Lower lobe of right lung (tissue), 2 donors: ENCODE measurements around the gene MYH16. TPM values are rescaled to one million over a fixed set of nuclear protein-coding genes. Genes with fewer than 3 reads are reported as not detected.
"Not testable (repeated sequence)": the region's sequence is repeated elsewhere in the genome, so short reads cannot be mapped to it uniquely, and the experiment has no call there.

ENCODE experiments used
- ATAC-seq, 2 donors: fragments of 200-7000 bp; cut with Tn5 transposase; one replicate each; pipeline ENCODE4 v1.9.1; 2020 to 2022; ENCODE audit warnings: mild to moderate bottlenecking in 2 of 2, moderate library complexity in 2 of 2
- DNase-seq: peaks from one replicate; pipeline ENCODE4 v3.0.0-alpha.2; 2020
- H3K27ac ChIP-seq: fragments of 200-600 bp; one replicate; pipeline ENCODE4 v1.8.0; 2022
- H3K27me3 ChIP-seq: fragments of 200-600 bp; one replicate; pipeline ENCODE4 v1.8.0; 2022; ENCODE audit warnings: low read depth
- H3K36me3 ChIP-seq: fragments of 200-600 bp; one replicate; pipeline ENCODE4 v1.8.0; 2022; ENCODE audit warnings: mild to moderate bottlenecking
- H3K4me1 ChIP-seq: fragments of 200-600 bp; one replicate; pipeline ENCODE4 v1.8.0; 2022
- H3K4me3 ChIP-seq: fragments of 200-600 bp; one replicate; pipeline ENCODE4 v1.8.0; 2022; ENCODE audit warnings: mild to moderate bottlenecking
- H3K9me3 ChIP-seq: fragments of 200-600 bp; one replicate; pipeline ENCODE4 v1.8.0; 2022
- CTCF ChIP-seq: fragments of 200-600 bp; IDR thresholded peaks from one replicate; pipeline ENCODE4 v1.8.0; 2022; ENCODE audit warnings: antibody characterized with exemption, mild to moderate bottlenecking
- intact Hi-C: fragments of 100-400 bp; cut with DNase I; formaldehyde crosslinking; loops from one replicate; pipeline ENCODE4 v1.11.0; 2022
- total RNA-seq: library from RNA; stranded (reverse); fragmentation: NEBNext Ultra II Directional; extraction: Animal tissue kit (Norgen Biotek cat#: 25700); gene quantifications from one replicate; pipeline ENCODE4 v1.2.1, GENCODE V29; 2021
- donor health status: DM: no; HTN: yes; CAD: no; lungs with severe emphysema.

Gene MYH16
- total RNA-seq, 1 donor from 2014 or later = not detected

- no peak for TF ChIP-seq CTCF
- H3K4me1 ChIP-seq = peaks cover 6% of the 10 kb centered on the region
- H3K27ac ChIP-seq = no peak overlapping the region
- no peak overlapping the region for H3K4me3 ChIP-seq
- no peaks in the 10 kb centered on the region for H3K27me3 ChIP-seq
- no peaks in the 10 kb centered on the region for H3K9me3 ChIP-seq
- ATAC-seq (no peak), DNase-seq (no peak)
- intact Hi-C loops = no loop called here
- no peaks in the 10 kb centered on the region for H3K36me3 ChIP-seq
Measured at GRCh38 chr7:99320371-99320770, 47.7 kb downstream of the MYH16 start.

- H3K9me3 ChIP-seq, ATAC-seq, H3K4me3 ChIP-seq, H3K27me3 ChIP-seq, H3K27ac ChIP-seq, DNase-seq, H3K36me3 ChIP-seq, intact Hi-C loops: not testable (repeated sequence)
- H3K4me1 ChIP-seq = peaks cover 21% of the 10 kb centered on the region
Measured at GRCh38 chr7:99322659-99323058, 50.0 kb downstream of the MYH16 start.

GRCh38 chr7:99324559-99324958 lies 51.9 kb downstream of the MYH16 start:
- no peak for TF ChIP-seq CTCF
- Histone ChIP-seq H3K27ac (no peak overlapping the region), H3K36me3 (no peaks in the 10 kb centered on the region), H3K4me1 (peaks cover 39% of the 10 kb centered on the region), H3K4me3 (no peak overlapping the region), H3K9me3 (no peaks in the 10 kb centered on the region), H3K27me3 (no peaks in the 10 kb centered on the region)
- ATAC-seq (no peak), DNase-seq (no peak)
- intact Hi-C loops = no loop called here

GRCh38 chr7:99325001-99325493 lies 52.4 kb downstream of the MYH16 start:
- no peaks in the 10 kb centered on the region for H3K27me3 ChIP-seq
- ATAC-seq (no peak), DNase-seq (no peak)
- peak overlapping the region; percentile 100 for H3K4me3 ChIP-seq
- H3K27ac ChIP-seq = peak overlapping the region; percentile 95
- no peaks in the 10 kb centered on the region for H3K9me3 ChIP-seq
- no peaks in the 10 kb centered on the region for H3K36me3 ChIP-seq
- intact Hi-C loops = no loop called here
- H3K4me1 ChIP-seq = peaks cover 44% of the 10 kb centered on the region
- no peak for TF ChIP-seq CTCF

- intact Hi-C loops = no loop called here
- Histone ChIP-seq H3K27ac (peak within 1 kb of the TSS; percentile 95), H3K4me1 (peaks cover 52% of the 10 kb centered on the region), H3K4me3 (peak within 1 kb of the TSS; percentile 100), H3K36me3 (no peaks in the 10 kb centered on the region), H3K9me3 (no peaks in the 10 kb centered on the region), H3K27me3 (no peaks in the 10 kb centered on the region)
- TF ChIP-seq CTCF = peak; percentile 31
- ATAC-seq = peak; percentile 97 to 98
- peak; percentile 93 for DNase-seq
Measured at GRCh38 chr7:99325592-99326407, 53.2 kb downstream of the MYH16 start, which contains the start of gene ARPC1A. ARPC1A (plus strand) TSS chr7:99325898; CDS start chr7:99333354, 7,456 bp downstream.

GRCh38 chr7:99326408-99326782 lies 53.8 kb downstream of the MYH16 start:
- H3K27ac ChIP-seq = peak overlapping the region; percentile 95
- H3K27me3 ChIP-seq = no peaks in the 10 kb centered on the region
- no peaks in the 10 kb centered on the region for H3K36me3 ChIP-seq
- intact Hi-C loops = no loop called here
- no peak for TF ChIP-seq CTCF
- H3K9me3 ChIP-seq = no peaks in the 10 kb centered on the region
- peak overlapping the region; percentile 100 for H3K4me3 ChIP-seq
- no peak for ATAC-seq
- peaks cover 56% of the 10 kb centered on the region for H3K4me1 ChIP-seq
- DNase-seq = no peak

GRCh38 chr7:99330314-99330961 lies 57.8 kb downstream of the MYH16 start:
- ATAC-seq = peak; percentile 14 to 30
- H3K27me3 ChIP-seq, H3K4me3 ChIP-seq, intact Hi-C loops, H3K9me3 ChIP-seq, DNase-seq: not testable (repeated sequence)
- H3K36me3 ChIP-seq = peaks cover 27% of the 10 kb centered on the region
- peak overlapping the region; percentile 31 for H3K27ac ChIP-seq
- H3K4me1 ChIP-seq = peaks cover 56% of the 10 kb centered on the region
